IgD-negative memory B cell (primary cell): Measurements from ENCODE around the gene GLRA1. TPM values are rescaled to one million over a fixed set of nuclear protein-coding genes. Genes with fewer than 3 reads are reported as not detected.

Source experiments
- polyA plus RNA-seq: library from polyadenylated mRNA; unstranded; fragments of 300-500 nt; fragmentation: Illumina TruSeq; gene quantifications from one replicate; pipeline ENCODE4 v1.2.3, GENCODE V29; 2021

Gene GLRA1
- polyA plus RNA-seq, 1 donor from 2014 or later, result not detected

Other genes starting within 250 kb of the GLRA1 start
- gene SPARC, start 237.9 kb downstream of the GLRA1 start, polyA plus RNA-seq, result 16.1 TPM
- 76.2 TPM for gene ATOX1, start 166.2 kb downstream of the GLRA1 start, polyA plus RNA-seq
- gene G3BP1, start 152.9 kb downstream of the GLRA1 start, polyA plus RNA-seq, result 116 TPM